GM10266 (cell line): ENCODE data around the gene YTHDC1.

Experiments used
- DNase-seq: peaks from one replicate; pipeline ENCODE4 v3.0.0; 2012; ENCODE audit errors: extremely low spot score
- TF ChIP-seq, protein P1 (sequence below): IDR thresholded peaks from 2 replicates; pipeline ENCODE4 v1.5.1; 2012; ENCODE audit warnings: mild to moderate bottlenecking, low read depth; ENCODE audit not compliant: control insufficient read depth, insufficient read depth; ENCODE audit errors: missing control alignments

Gene YTHDC1

GRCh38 chr4:68358988-68359387, 9.1 kb upstream of the YTHDC1 start:
- no peak for DNase-seq
- TF ChIP-seq, protein P1, sequence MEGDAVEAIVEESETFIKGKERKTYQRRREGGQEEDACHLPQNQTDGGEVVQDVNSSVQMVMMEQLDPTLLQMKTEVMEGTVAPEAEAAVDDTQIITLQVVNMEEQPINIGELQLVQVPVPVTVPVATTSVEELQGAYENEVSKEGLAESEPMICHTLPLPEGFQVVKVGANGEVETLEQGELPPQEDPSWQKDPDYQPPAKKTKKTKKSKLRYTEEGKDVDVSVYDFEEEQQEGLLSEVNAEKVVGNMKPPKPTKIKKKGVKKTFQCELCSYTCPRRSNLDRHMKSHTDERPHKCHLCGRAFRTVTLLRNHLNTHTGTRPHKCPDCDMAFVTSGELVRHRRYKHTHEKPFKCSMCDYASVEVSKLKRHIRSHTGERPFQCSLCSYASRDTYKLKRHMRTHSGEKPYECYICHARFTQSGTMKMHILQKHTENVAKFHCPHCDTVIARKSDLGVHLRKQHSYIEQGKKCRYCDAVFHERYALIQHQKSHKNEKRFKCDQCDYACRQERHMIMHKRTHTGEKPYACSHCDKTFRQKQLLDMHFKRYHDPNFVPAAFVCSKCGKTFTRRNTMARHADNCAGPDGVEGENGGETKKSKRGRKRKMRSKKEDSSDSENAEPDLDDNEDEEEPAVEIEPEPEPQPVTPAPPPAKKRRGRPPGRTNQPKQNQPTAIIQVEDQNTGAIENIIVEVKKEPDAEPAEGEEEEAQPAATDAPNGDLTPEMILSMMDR = no peak

DNA sequence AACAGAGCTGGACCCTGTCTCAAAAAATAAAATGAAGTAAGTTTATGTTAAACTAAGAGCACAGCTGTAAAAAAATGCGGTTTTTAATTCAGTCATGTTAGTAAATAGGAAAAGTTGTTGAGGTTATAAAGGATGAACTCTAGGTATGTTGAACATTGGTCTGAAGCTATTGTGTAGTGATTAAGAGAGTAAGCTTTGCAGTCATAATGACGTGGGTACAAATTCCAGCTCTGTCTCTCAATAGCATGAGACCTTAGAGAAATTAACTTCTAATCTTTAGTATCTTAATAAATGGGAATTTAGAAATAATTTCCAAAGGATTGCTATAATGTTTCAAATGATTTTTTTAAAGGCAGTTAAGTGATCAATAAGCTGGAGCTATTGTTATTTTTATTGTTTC, 2.9 kb upstream of the YTHDC1 start:
- TF ChIP-seq, protein P1 = no peak
- no peak for DNase-seq

DNA sequence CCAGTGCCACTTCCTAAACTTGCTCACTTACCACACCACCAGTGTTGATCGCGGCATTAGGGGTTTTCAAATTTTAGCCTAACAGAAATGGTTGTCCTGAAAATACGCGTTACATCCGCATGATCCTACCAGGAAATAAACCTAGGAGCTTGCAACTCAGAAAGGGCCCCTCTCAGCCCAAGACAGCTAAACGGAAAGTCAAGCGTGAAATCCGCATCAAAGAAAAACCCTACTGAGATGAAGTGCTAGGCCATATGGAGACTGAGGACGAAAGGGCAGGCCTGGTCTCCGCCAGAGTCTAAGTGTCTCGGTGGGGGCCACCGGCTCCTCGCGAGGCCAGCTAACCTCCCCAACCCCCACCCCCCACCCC, 626 bp downstream of the YTHDC1 start:
- TF ChIP-seq, protein P1 = no peak
- no peak for DNase-seq

DNA sequence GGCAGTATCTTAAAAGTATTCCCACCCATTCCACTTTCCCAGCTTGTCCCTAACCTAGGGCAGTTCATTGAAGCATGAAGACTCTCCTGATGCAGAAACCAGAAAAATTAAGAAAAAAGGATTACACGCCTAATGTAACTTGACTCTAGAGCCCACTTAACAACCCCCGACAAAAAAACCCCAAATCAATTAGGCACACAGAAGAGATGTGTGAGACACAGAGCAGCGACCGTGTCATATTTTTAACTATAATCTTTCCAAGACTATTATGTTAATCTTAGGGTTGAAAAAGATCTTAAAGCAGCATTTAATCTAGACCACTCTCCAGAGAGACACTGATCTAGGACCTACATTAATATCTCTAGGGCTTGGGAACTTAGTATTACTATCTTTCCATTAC, 1.3 kb downstream of the YTHDC1 start:
- TF ChIP-seq, protein P1 = no peak
- no peak for DNase-seq

GRCh38 chr4:68347845-68348244, 2.0 kb downstream of the YTHDC1 start:
- no peak for DNase-seq
- TF ChIP-seq, protein P1 = no peak

DNA sequence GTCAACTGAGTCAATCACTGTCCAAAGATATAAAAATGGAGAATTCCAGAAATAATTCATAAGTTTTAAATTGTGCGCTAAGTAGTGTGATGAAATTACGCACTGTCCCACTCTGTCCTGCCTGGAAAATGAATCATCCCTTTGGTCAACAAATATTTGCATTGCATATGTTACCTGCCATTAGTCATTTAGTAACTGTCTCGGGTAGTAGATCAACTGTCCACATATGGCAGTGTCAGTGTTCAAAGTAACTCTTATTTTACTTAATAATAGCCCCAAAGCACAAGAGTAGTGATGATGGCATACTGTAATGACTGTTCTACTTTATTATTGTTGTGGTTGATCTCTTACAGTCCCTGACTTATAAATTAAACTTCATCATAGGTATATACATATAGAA, 3.4 kb downstream of the YTHDC1 start:
- TF ChIP-seq, protein P1 = no peak
- no peak for DNase-seq

- TF ChIP-seq, protein P1 = no peak
- no peak for DNase-seq
These were observed 5.1 kb downstream of the YTHDC1 start for GRCh38 chr4:68344785-68345184.
